GM19455 (cell line): ENCODE data around the gene STEAP1B.

Experiments used
- ATAC-seq: cut with Tn5 transposase; IDR thresholded peaks from one replicate; pipeline ENCODE4 v1.9.1; 2021; ENCODE audit not compliant: unreplicated experiment

The STEAP1B gene

GRCh38 chr7:22375359-22376048 is 124.5 kb downstream of the STEAP1B start:
- ATAC-seq: no peak

- no peak for ATAC-seq
Measured at GRCh38 chr7:22373911-22374310, 126.1 kb downstream of the STEAP1B start.

- ATAC-seq: no peak
Measured at GRCh38 chr7:22373388-22373787, 126.6 kb downstream of the STEAP1B start.

- ATAC-seq: no peak
Measured at GRCh38 chr7:22372863-22373262, 127.1 kb downstream of the STEAP1B start.

GRCh38 chr7:22371878-22372277 is 128.1 kb downstream of the STEAP1B start:
- ATAC-seq: no peak
